Ascending aorta (tissue), 2 donors: Measurements from ENCODE around the gene NUCB1. TPM values are rescaled to one million over a fixed set of nuclear protein-coding genes. Genes with fewer than 3 reads are reported as not detected.
"Not testable (repeated sequence)": the region's sequence is repeated elsewhere in the genome, so short reads cannot be mapped to it uniquely, and the experiment has no call there.

ENCODE experiments used
- DNase-seq, 2 donors: peaks; one replicate each; pipeline ENCODE4 v3.0.0-alpha.2; 2019; ENCODE audit warnings: low spot score in 2 of 2
- H3K27ac ChIP-seq, 2 donors: fragments of 200-600 bp; sonication (generic); one replicate each; pipeline ENCODE4 v1.5.1; 2016 to 2017; ENCODE audit warnings: mild to moderate bottlenecking in 1 of 2
- H3K27me3 ChIP-seq: fragments of 200-600 bp; sonication (generic); one replicate; pipeline ENCODE4 v1.5.1; 2017
- H3K36me3 ChIP-seq, 2 donors: fragments of 200-600 bp; sonication (generic); one replicate each; pipeline ENCODE4 v1.5.1; 2016
- H3K4me1 ChIP-seq, 2 donors: fragments of 200-600 bp; sonication (generic); one replicate each; pipeline ENCODE4 v1.5.1; 2016 to 2017; ENCODE audit warnings: mild to moderate bottlenecking in 1 of 2
- H3K4me3 ChIP-seq, 2 donors: fragments of 200-600 bp; sonication (generic); one replicate each; pipeline ENCODE4 v1.5.1; 2016 to 2017; ENCODE audit warnings: mild to moderate bottlenecking in 1 of 2
- H3K9me3 ChIP-seq, 2 donors: fragments of 200-600 bp; sonication (generic); one replicate each; pipeline ENCODE4 v1.5.1; 2016
- intact Hi-C: fragments of 100-400 bp; cut with DNase I; formaldehyde crosslinking; loops from one replicate; pipeline ENCODE4 v1.15.1; 2023
- total RNA-seq: library from RNA; depleted of rRNA; stranded (reverse); fragments of >200 nt; gene quantifications from one replicate; pipeline ENCODE4 v1.1.0, GENCODE V29; 2016
- TF ChIP-seq, protein P1 (sequence below), 3 experiments: fragments of 200-600 bp in 2 of 3; fragments of 450-650 bp in 1 of 3; sonication (generic) in 2 of 3; IDR thresholded peaks; one replicate each; pipeline ENCODE4 v1.5.1; 2016 to 2019; ENCODE audit warnings: antibody characterized with exemption in 3 of 3, mild to moderate bottlenecking in 1 of 3, moderate library complexity in 1 of 3

NUCB1 gene
- total RNA-seq, 1 donor from 2014 or later, result 505 TPM

DNA sequence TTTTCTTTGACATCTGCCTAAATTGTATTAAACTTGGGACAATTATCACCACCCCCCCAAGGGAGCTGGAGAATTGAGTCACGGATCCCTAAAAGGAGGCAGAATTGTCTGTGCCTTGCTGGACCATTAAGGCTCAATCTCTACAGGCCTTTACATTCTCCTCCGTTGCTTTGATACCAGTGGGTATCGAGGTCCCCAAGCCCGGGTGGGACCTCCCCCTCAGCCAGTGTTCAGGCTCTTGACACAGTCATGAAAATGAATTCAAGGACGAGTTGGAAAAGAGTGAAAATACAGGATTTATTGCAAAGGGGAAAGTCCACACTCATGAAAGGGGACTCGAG lies 22.3 kb upstream of the NUCB1 start:
- no peaks in the 10 kb centered on the region for H3K9me3 ChIP-seq
- peaks cover 14 to 41% of the 10 kb centered on the region in 2 donors for H3K4me1 ChIP-seq
- H3K4me3 ChIP-seq, result no peak overlapping the region
- TF ChIP-seq, protein P1, sequence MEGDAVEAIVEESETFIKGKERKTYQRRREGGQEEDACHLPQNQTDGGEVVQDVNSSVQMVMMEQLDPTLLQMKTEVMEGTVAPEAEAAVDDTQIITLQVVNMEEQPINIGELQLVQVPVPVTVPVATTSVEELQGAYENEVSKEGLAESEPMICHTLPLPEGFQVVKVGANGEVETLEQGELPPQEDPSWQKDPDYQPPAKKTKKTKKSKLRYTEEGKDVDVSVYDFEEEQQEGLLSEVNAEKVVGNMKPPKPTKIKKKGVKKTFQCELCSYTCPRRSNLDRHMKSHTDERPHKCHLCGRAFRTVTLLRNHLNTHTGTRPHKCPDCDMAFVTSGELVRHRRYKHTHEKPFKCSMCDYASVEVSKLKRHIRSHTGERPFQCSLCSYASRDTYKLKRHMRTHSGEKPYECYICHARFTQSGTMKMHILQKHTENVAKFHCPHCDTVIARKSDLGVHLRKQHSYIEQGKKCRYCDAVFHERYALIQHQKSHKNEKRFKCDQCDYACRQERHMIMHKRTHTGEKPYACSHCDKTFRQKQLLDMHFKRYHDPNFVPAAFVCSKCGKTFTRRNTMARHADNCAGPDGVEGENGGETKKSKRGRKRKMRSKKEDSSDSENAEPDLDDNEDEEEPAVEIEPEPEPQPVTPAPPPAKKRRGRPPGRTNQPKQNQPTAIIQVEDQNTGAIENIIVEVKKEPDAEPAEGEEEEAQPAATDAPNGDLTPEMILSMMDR (IDR thresholded peaks at IDR 0.05), result no peak
- intact Hi-C loops, result loop anchor here (1.0 kb wide), 1 partner anchor 22 kb away; the partner anchor contains the start of gene NUCB1
- H3K36me3 ChIP-seq, result peaks cover 25 to 58% of the 10 kb centered on the region in 2 donors
- DNase-seq, result no peak
- peak overlapping the region; percentile 100 for H3K27ac ChIP-seq
- no peaks in the 10 kb centered on the region for H3K27me3 ChIP-seq

DNA sequence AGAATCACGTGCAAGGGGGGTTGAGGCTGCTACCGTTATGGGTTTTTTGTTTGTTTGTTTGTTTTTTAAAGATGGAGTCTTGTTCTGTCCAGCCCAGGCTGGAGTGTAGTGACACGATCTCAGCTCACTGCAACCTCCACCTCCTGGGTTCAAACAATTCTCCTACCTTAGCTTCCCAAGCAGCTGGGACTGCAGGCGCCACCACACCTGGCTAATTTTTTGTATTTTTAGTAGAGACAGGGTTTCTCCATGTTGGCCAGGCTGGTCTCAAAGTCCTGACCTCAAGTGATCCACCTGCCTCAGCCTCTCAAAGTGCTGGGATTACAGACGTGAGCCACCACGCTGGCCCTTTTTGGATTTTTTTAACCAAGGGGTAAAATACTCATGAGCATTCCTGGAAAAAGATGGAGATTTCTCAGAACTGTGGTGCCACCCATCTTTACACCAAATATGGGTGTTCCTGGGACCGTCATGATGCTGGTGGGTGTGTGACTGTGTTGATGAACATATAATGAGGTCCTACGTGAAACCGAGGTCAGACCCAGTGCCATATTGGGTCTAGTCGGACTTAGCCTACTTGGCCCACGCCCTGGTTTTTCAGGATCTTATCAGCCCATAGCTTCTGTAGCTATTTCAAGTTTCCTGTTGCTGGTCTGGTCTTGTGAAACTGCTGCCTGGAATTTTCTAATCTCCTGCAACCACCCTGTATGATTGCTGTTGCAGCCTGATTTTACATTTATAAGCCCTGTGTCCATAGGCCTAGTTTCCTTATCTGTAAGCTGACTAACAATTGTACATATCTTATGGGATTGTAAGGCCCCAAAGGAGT lies 21.7 kb upstream of the NUCB1 start:
- DNase-seq, result peak; percentile 68 to 94
- intact Hi-C loops, result loop anchor here (1.0 kb wide), 1 partner anchor 22 kb away; the partner anchor contains the start of gene NUCB1
- Histone ChIP-seq H3K4me1 (peaks cover 14 to 41% of the 10 kb centered on the region in 2 donors), H3K9me3 (no peaks in the 10 kb centered on the region), H3K4me3 (no peak overlapping the region), H3K27me3 (no peaks in the 10 kb centered on the region), H3K36me3 (peaks cover 25 to 54% of the 10 kb centered on the region in 2 donors), H3K27ac (peak overlapping the region; percentile 100)
- TF ChIP-seq, protein P1 (IDR thresholded peaks at IDR 0.05), result no peak

DNA sequence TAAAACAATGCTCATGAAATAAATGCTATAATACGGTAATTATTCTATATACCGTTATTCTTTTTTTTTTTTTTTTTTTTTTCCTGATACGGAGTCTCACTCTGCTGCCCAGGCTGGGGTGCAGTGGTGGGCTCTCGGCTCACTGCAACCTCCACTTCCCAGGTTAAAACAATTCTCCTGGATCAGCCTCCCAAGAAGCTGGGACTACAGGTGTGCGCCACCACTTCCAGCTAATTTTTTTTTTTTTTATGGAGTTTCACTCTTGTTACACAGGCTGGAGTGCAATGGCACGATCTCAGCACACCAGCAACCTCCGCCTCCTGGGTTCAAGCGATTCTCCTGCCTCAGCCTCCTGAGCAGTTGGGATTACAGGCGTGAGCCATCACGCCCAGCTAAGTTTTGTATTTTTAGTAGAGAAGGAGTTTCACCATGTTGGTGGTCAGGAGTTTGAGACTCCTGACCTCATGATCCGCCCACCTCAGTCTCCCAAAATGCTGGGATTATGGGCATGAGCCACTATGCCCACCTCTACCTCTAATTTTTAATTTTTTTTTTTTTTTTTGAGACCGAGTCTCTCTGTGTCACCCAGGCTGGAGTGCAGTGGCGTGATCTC lies 21.0 kb upstream of the NUCB1 start:
- Histone ChIP-seq H3K27ac (peak overlapping the region; percentile 100), H3K4me1 (peaks cover 10 to 39% of the 10 kb centered on the region in 2 donors), H3K4me3 (no peak overlapping the region), H3K36me3 (peaks cover 18 to 47% of the 10 kb centered on the region in 2 donors), H3K27me3 (no peaks in the 10 kb centered on the region), H3K9me3 (no peaks in the 10 kb centered on the region)
- intact Hi-C loops, result no loop called here
- TF ChIP-seq, protein P1 (IDR thresholded peaks at IDR 0.05), result no peak
- no peak for DNase-seq

DNA sequence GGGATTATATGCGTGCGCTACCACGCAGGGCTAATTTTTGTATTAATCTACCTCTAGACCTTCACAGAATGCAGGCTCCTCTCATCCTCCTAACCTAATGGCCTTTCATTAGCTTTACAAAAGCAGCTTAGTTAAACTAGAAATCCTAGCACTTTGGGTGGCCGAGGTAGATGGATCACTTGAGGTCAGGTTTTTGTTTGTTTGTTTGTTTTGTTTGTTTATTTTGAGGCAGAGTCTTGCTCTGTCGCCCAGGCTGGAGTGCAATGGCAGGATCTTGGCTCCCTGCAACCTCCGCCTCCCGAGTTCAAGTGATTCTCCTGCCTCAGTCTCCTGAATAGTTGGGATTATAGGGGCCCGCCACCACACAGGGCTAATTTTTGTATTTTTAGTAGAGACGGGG lies 20.4 kb upstream of the NUCB1 start:
- H3K4me3 ChIP-seq, DNase-seq, H3K27me3 ChIP-seq, H3K9me3 ChIP-seq, intact Hi-C loops: not testable (repeated sequence)
- peaks cover 10 to 39% of the 10 kb centered on the region in 2 donors for H3K4me1 ChIP-seq
- peaks cover 16 to 41% of the 10 kb centered on the region in 2 donors for H3K36me3 ChIP-seq
- H3K27ac ChIP-seq, result peak overlapping the region; percentile 100

DNA sequence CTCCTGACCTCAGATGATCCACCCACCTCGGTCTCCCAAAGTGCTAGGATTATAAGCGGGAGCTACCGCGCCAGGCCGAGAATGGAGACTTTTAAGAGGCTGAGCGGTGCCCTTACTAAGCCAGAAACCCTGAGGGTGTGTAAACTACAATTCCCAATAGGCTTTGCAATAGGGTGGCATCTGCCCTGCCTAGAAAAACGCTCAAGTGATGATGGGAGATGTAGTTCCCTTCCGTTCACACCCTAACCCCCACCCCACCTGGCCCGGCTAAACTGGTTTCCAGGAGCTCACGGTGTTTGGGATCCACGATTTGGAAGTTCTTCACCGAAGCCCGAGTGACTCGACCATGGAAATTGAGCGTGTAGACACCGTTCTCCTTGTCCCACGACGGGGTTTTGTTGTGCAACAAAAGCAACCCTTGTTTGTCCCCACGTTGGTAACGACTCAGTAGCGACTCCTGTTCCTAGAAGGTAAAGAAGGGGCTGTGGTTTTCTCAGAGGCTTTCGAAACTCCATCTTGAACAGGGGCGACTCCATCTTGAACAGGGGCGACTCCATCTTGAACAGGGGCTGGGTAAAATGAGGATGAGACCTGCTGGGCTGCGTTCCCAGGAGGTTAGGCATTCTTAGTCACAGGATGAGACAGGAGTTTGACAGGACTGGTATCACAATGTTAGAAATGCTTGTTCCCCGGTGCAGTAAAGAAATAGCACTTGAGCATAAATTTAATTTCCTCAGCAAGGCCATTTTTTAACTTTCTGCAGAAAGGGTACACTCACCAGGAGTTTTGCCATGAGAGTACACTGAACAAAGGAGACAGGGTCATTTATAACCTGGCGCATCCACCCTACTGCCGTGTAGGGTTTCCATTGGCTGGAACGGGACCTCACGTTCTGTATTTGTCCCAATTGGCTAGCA lies 18.1 kb upstream of the NUCB1 start:
- H3K4me1 ChIP-seq, result peaks cover 4 to 24% of the 10 kb centered on the region in 2 donors
- intact Hi-C loops, result no loop called here
- peak overlapping the region; percentile 53 to 66 for H3K27ac ChIP-seq
- TF ChIP-seq, protein P1 (IDR thresholded peaks at IDR 0.05), result no peak
- no peak overlapping the region for H3K4me3 ChIP-seq
- no peaks in the 10 kb centered on the region for H3K27me3 ChIP-seq
- no peak for DNase-seq
- peaks cover 6 to 19% of the 10 kb centered on the region in 2 donors for H3K36me3 ChIP-seq
- no peaks in the 10 kb centered on the region for H3K9me3 ChIP-seq
